GM21526 (cell line): ENCODE data around the gene CCDC57.

Experiments used
- ATAC-seq: cut with Tn5 transposase; IDR thresholded peaks from one replicate; pipeline ENCODE4 v1.9.1; 2021; ENCODE audit warnings: moderate library complexity; ENCODE audit not compliant: unreplicated experiment, low FRiP score

The CCDC57 gene

DNA sequence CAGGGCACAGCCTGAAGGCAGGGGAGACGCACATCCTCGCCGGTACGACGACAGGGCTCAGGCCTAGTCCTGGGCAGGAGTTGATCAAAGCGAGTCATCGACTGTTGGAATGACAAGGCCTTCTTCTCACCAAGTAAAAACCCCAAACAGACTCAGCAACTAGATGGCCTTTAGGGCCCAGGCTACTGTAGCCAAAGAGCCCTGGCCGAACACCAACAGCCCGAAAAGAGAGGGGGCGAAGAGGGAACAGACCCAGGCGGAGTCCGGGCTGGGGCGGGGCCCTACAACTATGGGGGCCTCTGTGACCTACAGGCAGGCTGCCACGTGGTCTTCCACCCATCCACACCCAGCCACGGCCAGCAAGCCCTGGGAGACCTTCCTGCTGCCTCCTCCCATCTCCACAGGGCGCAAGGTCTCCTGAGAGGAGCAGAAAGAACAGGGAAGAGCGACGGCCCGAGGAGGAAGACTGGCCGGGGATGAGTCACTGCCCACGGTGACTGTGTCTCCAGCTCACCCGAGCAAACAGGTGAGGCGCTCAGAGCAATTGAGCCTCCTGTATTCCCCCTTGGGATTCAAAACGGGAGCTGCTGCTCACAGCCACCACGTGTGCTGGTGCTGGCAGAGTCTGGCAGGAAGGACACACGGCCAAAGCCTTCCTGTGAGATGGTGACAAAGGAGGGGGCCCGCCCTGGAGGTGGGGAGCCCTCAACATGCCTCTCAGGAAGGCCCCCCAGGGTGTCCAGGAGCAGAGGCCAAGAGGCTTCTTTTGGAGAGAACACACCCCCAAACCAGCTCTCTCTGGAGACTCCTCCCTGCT lies 33.9 kb upstream of the CCDC57 start:
- ATAC-seq, result no peak

DNA sequence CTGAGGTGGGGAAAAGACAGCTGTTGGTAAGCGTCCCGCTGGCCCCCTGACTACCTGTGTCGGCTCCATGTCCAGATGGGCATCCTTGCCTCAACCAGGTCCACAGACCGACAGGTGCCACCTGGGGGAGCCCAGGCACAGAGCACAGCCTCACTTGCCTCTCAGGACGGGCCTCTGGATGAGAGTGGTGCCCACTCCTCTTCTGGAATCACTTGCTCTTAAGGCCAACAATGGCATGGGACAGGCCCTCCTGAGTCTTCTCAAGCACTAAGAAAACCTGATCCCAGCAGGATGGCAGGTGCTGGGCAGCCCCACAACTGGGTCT lies 33.4 kb upstream of the CCDC57 start:
- ATAC-seq, result no peak

DNA sequence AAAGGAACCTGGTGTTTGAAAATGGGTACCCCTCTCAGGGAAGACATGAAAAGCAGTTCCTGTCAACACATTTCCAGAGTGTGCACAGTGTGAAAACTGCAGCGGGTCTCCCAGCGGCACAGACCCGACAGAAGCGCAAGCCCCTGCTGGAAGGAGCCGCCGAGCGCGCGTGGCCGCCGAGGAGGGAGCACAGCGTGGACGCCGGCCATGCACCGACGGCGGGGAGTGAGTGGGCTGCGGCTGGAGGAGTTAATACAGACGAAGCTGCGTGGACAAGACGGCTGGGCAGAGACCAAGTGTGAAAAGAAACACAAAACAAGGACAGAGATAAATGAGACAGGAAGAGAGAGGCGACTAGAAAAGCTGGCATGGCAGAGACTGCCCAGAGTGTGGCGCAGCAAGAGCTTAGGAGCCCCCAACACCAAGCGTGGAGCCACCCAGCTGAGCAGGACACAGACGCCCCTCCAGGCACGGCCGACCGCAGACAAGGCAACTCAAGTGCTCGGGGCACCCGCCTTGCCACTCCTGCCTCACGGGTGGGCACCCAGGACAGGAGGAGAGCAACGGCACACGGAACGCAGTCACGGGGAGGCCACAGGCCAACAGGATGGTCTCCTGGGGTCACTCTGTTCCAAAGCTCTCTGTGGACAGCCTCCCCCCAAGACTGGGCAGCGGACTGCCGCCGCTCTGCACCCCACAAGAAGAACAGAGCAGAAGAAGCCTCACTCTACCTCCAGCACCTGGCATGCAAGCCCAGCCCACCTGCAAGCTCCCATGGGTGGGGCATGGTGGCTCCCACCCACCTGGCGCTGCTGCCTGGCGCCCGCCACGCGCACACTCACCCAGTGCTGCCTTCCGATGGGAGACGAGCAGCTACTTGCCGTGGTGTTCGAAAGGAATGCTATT lies 32.7 kb upstream of the CCDC57 start:
- ATAC-seq, result no peak

DNA sequence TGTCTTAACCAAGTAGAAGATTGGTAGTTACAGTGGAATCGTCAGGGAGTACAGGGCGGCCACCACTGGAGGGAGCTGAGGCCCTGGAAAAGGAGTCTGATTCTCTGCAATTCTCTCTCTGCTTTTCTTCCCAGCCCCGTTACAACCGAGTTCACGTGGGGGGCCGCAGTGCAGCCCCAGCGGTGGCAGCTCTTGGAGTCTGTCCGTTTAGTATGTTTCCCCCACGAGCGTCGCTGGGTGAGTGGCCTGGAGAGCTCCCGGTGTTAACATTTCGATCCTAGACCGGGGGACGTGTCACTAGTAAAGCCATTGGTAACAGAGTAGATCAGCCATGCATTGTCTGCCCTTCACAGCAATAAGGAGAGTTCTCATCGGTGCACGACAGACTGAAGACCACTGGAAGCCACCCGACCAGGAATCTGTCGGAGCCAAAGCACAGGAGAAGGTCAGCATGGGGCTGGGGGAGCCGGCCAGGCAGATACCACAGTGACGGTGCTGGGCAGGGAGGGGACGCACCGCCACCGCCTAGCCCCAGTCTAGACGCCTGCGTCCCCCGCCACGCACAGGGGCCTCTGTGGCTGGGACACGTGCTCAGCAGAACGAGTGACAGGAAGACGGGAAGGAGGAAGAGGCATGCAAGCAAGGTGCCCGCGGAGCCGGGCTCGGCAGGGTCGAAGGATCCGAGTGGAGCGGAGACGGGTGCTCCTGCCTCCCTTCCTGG lies 31.9 kb upstream of the CCDC57 start:
- ATAC-seq, result no peak

DNA sequence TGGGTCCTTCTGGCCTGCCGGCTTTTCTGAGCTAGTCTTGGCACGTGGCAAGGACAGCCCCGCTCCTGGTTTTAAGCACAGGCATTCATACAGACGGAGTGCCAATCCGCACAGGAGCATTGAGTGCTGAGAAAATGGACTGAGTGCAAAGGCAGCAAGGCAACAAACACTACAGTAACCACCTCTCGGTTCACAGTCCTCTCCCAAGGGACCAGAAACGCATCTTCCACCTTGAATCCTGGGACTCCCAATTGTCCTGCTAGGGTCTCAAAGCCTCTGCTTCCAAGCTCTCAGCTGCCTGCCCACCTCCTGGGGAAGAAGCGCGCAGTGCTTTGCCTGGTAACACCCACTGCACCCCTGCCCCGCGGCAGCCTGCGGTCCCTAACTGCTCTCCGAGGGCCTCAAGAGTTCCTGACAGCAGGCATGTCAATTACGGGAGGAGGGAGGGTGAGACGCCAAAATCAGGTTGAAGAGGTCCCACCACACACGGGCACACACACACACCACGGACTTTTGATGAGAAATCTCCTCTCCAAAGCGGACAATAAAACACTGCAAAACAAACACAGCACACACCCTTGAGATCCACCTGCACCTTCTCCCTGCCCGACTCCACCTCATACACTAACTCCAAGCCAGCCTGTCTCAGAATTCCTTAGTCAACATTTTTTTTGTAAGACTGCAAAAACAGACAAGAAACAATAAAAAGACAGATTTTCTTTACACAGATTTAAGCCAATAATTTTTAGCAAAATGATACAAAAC lies 31.2 kb upstream of the CCDC57 start:
- ATAC-seq, result no peak

DNA sequence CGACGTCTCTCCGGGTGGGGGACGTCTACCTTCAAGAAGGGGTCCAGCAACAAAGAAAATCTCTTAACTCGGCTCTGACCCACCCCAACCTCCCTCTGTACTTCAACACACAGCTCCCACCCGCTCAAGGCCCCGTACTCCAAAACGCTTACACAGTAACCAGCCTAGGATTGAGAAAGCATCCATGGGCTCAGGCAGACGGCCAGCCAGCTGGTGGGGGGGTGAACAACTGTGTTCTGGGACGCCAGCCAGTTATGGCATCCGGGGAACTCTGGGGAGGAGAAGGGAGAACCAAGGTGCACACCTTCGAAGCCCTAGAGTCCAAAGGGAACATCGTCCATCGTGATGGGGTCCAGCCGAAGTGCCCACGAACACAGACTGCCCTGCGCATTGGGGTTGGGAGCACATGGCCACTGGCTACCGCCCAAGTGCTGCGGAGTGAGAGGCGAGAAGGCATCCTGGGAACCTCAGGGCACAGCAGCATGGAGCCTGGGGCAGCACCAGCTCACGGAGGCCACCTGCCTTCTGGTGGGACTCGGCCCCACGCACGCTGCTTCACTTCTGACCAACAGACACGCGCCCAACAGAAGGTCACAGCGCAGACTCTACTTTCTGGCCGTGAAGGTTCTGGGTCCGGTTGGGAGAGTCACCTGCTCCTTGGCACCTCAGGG lies 30.5 kb upstream of the CCDC57 start:
- no peak for ATAC-seq

DNA sequence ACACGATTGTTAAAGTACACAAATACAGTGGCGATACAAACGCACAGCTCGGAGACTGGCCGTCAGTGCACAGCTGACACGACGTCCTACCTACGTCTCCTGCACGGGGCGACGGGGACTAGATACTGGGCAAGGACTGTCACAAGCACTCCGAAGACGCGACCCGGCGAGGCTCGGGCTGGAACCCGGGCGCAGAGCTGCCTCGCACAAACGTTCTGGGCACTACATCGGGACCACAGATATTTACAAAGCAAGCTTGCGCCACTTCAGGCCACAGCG lies 30.0 kb upstream of the CCDC57 start:
- no peak for ATAC-seq

DNA sequence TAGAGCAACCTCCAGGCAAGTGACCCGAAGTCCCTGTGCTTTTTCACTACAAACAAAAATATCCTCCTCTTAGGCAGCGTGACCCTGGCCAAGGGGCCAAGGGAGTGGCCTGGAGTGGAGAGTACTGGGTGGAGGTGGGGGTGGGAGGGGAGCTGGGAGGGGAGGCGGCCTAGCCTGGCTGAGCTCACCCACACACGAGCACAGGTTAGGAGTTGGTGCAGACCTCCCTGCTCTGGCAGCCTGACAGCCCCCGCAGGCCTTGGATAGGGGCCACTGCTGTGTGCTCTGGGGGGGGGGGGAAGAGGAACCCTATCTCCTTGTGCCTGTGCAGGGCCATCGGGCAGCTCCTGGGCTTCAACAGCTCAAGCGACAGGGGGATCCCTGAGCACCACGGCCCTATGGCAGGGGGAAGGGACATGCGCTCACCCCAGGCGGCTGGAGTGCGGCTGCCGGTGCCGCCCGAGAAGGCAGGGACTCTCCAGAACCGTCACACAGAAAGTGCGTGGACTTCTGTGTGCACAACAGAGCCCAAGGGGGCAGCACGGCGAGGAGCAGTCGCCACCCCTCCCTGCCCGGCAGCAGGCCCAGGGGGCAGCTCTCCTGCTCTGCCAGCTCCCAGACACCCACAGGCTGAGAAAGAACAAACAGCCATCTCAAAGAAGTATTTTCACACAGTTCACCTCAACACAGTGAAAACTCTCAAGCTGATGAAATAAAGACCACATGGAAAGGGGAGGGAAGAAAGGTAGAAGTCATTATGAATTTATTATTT lies 29.5 kb upstream of the CCDC57 start:
- ATAC-seq, result no peak

DNA sequence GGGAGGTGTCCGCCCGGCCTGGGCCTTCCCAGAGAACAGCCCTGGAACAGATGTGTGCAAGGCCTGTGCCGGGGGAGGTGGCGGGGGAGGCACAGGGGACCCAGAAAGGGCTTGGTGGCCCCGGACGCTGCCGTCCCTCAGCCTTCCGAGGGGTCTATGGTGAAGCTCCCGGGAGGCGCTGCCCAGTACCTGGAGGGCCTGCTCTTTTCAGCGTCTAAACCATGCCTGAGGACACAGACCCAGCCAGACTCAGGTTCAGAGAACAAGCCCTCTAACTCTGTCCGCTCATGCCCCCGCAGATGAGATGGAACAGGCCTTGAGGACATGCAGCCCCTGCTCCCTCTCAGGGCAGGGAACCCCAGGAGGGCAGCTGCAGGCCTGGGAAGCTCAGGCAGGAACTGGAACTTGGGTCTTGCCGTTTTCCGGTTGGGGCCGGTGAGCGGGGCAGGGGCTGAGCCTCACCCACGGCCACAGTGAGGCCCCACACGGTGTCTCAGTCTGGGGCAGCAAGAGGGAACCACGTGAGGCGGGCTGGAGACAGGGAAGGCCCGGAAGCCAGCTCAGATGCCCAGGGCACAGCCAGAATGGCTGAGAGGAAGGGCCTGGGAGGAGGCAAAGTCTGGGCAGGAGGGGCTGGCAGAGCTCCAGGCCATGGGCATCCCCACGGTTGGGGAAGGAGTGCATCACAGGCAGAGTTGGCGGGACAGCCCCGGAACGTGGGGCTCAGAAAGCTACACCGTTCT lies 28.7 kb upstream of the CCDC57 start:
- ATAC-seq, result no peak

GRCh38 chr17:82240506-82241182 lies 28.0 kb upstream of the CCDC57 start:
- no peak for ATAC-seq

DNA sequence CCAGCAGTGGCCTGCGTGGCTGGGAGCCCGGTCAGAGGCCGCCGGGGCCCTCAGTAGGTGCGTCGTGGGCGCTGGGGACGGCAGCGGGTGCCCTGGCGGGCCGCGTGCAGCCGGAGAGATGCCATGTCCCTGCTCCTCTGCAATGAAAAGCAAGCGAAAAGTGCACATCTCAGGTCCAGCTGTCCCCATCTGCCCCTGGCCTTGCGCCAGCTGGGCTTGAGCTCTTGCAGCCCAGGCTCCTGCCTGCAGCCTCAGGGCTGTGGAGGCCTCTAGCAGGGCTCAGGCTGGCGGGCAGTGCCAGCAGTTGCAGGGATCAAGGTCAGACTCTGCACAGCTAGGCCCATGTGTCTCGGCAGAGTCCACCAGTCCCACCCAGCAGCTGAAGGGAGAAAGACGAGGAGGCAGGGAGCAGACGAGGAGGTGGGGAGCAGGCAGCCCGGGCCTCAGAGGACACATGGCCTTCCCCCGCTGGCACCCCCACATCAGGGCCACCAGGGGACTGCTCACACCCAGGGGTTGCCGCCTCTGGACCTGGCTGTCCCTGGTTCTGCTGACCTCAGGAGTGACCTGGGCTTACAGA lies 27.4 kb upstream of the CCDC57 start:
- no peak for ATAC-seq

GRCh38 chr17:82239401-82239925 lies 26.8 kb upstream of the CCDC57 start:
- ATAC-seq, result no peak

- no peak for ATAC-seq
Observed at GRCh38 chr17:82238472-82239201, 26.0 kb upstream of the CCDC57 start.

GRCh38 chr17:82237746-82238471 lies 25.3 kb upstream of the CCDC57 start:
- ATAC-seq, result no peak

- no peak for ATAC-seq
Observed at GRCh38 chr17:82237083-82237745, 24.6 kb upstream of the CCDC57 start.
